COLO829 (cell line): ENCODE results near the gene PTX4.
"Not testable (repeated sequence)": the region's sequence is repeated elsewhere in the genome, so short reads cannot be mapped to it uniquely, and the experiment has no call there.

Experiments
- DNase-seq: peaks from one replicate; pipeline ENCODE4 v3.0.0; 2012; ENCODE audit warnings: low spot score

The PTX4 gene

DNA sequence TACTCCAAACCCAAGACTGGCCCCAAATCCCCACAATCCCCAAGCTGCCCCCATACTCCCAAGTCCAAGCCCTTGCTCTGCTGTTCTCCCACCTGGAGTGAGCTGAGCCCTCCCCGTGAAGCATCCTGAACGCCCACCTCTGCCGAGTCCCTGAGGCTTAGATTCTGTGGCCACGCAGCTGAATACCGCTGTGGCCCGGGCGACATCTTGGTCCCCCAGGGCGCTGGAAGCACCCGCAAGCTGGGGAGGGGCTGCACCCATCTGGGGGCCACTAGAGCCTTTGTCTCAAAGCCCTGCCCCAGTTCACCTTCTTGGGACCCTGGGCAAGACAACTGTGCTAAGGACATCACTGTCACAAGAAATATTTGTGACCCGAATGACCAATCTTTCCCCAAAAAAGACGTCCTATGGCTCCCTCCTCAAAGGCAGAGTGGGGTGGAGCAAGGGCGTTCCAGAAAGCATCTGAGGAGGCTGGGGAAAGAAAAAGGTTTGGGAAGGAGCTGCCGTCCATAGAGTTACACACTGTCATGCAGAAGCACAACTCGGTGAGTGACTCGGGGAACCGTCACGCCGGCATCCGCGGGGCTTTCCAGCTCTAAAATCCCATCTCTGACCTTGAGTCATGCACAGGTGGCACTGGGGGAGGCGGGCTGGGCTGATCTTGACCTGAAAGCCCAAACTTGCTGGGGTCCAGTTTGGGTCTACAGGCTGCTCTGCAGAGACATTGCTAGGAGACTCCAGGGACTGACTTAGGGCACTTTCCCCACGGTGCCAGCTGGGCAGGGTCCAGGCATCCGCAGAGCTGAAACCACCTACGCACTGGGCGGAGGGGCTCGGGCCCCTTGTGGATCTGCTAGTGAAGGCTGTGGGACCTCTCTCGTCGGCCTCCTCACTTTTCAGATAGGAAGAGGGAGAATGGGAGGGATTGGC lies 6.6 kb downstream of the PTX4 start:
- no peak for DNase-seq

- DNase-seq: not testable (repeated sequence)
Measured at GRCh38 chr16:1478937-1479336, 9.8 kb downstream of the PTX4 start.

- DNase-seq: no peak
Measured at GRCh38 chr16:1477033-1477432, 11.7 kb downstream of the PTX4 start.

DNA sequence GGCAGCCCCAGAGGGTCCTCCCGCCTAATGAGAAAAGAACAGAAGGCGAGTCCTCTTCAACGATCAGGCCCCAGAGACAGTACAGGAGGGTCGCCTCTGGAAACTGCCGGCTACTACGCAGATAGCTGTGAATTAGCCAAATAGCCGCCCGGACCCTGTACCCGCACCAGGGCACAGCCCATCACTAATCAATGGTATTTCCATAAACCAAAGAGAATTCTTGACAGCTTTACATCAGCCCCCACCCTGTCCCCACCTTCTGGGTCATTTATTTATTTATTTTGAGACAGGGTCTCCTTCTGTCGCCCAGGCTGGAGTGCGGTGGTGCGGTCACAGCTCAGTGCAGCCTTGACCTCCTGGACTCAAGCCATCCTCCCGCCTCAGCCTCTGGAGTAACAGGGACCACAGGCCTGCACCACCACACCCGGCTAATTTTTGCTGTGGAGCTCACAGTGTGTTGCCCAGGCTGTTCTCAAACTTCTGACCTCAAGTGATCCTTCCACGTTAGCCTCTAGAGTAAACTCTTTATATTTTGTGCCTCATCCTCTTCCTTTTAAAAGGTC lies 13.1 kb downstream of the PTX4 start:
- DNase-seq: no peak

DNA sequence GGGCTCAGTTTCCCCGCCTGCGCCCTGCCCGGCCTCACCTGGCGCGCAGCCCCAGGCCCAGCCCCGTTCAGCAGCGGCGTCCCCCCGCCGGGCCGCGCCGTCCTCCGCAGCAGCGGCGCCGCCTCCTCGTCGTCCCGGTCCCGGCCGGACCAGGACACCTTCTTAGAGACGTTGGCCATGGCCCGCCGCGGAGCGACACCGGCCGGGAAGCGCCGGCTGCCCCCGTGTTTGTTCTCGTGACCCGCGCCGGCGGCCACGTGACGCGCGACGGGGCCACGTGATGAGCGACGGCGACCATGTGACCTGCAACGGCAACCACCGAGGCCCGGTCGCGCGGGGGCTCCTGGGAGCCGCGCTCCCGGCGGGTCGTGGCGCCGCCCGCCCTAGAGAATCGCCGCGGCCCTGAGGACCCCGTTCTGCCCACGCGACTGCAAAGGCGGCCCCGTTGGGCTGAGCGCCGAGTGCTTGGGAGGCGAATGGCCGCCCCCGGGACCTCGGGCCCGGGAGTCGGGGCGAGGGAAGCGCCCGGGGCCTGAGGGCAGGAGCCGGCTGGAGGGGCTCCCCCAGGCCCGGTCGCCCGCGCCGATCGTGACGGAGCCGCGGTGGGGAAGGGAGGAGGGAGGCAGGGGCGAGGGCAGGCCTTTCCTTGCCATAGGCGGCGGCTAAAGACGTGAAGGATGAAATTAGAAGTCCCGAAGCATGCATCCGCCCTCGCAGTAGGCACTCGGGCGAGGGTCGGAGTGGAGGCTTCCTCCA lies 13.8 kb downstream of the PTX4 start, which contains the start of gene CLCN7:
TSS of gene CLCN7 (minus strand) at position 233 of the 756 bp plus-strand sequence. CDS start at position 179, 54 bp downstream.
- peak; percentile 90 for DNase-seq

GRCh38 chr16:1474082-1474795 lies 14.5 kb downstream of the PTX4 start:
- DNase-seq: no peak

- DNase-seq: no peak
Measured at GRCh38 chr16:1472974-1473373, 15.8 kb downstream of the PTX4 start.

GRCh38 chr16:1471569-1472194 lies 17.1 kb downstream of the PTX4 start:
- DNase-seq: peak; percentile 53

- DNase-seq: peak; percentile 54
Measured at GRCh38 chr16:1470481-1471251, 18.1 kb downstream of the PTX4 start.

- DNase-seq: no peak
Measured at GRCh38 chr16:1469693-1470201, 19.0 kb downstream of the PTX4 start.

DNA sequence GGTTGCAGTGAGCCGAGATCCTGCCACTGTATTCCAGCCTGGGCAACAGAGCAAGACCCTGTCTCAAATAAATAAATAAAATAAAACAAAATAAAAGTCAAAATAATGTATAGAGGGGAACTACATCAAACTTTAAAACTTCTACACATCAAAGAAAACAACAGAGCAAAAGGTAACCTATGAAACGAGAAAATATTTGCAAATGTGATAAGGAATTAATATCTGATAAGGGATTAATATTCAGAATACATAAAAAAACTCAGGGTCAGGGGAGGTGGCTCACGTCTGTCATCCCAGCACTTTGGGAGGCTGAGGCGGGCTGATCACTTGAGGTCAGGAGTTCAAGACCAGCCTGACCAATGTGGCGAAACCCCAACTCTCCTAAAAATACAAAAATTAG lies 19.6 kb downstream of the PTX4 start:
- not testable (repeated sequence) for DNase-seq

GRCh38 chr16:1468426-1468810 lies 20.3 kb downstream of the PTX4 start:
- DNase-seq: no peak

DNA sequence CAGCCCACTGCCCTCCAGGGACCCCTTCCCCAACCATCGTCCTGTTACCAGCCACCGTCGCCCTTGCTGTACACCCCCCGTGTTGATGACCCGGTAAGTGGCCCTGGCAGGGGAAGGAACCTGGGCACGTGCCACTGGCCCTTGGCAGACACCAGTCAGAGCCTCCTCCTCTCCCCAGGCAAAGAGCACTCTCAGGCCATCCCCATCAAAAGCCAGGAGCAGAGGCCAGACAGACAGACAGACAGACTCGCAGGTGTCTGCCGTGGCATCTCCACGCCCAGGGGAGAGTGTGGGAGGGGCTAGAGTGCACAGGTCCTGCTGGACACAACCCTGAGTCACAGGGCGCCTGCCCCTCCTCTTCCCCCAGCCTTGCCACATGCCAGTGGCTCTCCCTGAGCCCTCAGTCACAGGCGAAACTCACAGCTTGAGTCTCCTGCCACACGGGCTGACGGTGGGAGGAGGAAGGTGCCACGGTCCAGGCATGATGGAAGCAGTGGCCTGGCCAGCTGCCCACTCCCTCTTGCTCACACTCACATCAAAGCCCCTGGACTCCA lies 21.7 kb downstream of the PTX4 start:
- no peak for DNase-seq

GRCh38 chr16:1466054-1466453 lies 22.7 kb downstream of the PTX4 start:
- no peak for DNase-seq

DNA sequence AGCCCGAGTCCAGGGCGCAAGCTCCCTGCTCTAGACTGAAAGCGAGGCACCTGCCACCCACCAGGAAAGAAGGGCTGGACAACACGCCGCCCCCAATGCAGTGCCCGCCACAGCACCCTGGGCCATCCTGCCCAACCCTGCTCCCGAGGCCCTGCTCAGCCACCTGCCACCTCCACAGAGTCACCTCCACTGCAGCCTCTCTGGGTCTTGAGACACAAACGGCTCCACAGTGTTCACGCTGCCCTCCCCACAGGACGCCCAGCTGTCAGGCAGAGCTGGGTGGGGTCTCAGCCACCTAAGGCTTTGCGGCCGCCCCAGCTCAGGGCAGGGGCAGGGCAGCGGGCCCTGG lies 23.2 kb downstream of the PTX4 start:
- DNase-seq: no peak

- no peak for DNase-seq
Measured at GRCh38 chr16:1464894-1465566, 23.7 kb downstream of the PTX4 start.

DNA sequence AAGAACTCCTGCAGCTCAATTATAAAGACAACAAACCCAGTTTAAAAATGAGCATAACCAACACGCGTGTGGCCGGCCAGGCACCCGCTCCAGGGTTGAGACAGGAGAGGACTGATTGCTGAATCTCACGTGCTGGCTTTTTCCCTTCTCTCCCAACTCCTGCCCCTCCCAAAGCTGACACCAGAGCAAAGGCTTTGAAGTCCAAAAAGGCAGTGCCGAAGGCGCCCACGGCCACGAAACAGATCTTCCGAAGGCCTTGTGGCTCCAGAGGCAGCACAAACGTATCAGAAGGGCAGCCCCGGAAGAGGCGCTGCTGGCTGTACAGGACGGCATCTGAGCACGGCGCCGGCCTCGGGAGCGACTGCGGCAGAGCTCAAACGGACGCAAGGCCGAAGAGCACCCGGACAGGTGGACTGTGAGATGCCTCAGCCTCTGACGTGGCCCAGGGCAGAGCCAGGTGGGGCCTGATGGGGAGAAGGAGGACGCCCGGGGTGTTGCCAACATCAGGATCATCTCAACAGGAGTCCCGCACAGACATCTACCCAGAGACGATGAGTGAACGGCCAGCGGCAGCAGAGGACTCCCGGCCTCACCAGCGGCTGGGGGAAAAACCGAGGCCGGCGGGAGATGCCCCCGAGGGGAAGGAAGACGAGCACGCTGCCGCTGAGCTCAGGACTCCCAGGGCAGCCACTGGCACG lies 24.4 kb downstream of the PTX4 start:
- no peak for DNase-seq

GRCh38 chr16:1461146-1461545 lies 27.6 kb downstream of the PTX4 start:
- no peak for DNase-seq

DNA sequence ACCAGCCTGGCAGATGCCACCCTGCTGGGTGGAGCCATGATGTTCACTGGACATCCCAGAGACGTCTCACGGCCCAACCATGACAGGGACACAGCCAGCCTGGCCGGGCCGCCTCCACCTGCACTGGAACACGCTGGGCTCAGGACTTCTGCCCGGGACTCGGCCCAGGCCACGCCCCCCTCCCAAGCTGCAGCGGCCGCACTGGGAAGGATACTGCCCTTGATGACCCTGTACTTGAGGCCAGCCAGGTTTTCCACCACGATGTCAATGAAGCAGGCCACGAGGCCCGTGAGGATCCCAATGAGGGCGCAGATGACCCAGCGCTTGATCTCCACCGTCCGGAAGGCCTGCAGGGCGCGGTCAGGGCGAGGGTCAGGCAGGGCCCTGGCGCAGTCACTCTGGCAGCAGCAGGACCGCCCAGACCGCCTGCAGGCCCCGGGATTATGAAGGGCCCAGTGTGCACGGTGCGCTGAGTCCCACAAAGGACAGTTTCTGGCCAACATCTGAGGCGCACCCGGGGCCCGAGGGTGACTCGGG lies 28.1 kb downstream of the PTX4 start:
- DNase-seq: no peak
